HG03575 (cell line): ENCODE measurements around the gene PLEKHA5.
"Not testable (repeated sequence)": the region's sequence is repeated elsewhere in the genome, so short reads cannot be mapped to it uniquely, and the experiment has no call there.

Experiments
- ATAC-seq: cut with Tn5 transposase; IDR thresholded peaks from one replicate; pipeline ENCODE4 v1.9.1; 2021; ENCODE audit not compliant: unreplicated experiment, insufficient number of reproducible peaks, low FRiP score; ENCODE audit errors: extremely low read depth

Gene PLEKHA5

DNA sequence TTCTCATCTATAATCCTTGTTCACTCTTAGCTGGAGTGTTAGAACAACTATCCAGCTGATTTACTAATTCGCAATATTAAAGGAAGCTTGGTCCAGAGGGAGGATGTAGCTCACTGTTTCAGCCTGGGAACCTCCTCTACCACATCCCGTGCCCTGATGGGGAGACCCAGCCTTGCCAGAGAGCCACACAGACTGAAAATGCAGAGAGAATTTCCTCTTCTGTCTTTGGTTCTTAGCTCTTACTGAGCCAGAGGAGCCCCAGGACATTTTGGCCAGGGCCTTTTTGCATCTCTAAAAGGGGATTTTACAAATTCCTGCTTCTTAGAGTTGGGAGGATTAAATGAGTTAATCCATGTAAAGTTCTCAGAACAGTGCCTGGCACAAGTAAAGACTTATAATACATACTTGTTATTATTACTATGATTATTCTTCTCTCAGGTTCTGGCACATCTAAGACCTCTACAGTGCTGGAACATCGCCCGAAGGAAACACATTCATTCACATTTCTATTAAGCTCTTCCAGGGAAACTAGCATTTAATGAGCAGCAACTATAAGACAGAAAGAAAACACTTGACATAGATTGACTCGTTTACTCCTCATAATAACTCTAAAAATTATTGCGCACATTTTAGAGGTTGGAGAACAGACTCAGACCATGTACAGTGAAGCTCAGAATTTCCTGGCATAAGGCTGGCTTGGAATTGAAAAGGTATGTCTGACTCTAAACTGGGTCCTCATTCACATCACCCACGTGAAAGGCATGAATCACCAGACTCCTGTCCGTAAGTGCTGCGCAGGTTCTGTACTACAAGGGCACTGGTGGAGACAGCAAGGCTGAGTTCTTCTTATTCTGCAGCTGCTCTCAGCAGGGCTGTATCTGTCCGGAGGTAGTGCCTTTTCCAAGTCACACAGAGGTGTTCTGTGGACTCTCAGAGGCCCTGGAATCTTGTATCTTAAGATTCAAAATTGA is 282.0 kb downstream of the PLEKHA5 start:
- ATAC-seq: no peak

DNA sequence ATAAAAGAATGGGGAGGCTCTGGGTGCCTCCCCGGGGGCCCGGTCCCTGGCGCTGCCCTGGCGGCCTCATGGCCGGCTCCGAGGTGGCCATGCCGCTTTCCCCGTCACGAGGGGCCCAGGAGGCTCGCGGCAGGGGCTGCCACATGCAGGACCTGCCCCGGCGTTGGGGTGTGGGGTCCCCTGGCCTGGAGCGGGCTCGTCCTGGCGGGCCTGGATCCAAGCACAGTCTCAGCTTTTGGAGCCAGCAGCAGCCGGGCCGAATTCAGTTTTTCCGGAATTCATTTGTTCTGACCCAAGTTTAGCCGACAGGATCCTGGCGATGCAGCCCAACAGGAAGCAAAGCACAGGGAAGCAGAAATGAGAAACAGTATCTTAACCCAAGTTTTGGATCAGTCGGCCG is 283.3 kb downstream of the PLEKHA5 start:
- ATAC-seq: no peak

DNA sequence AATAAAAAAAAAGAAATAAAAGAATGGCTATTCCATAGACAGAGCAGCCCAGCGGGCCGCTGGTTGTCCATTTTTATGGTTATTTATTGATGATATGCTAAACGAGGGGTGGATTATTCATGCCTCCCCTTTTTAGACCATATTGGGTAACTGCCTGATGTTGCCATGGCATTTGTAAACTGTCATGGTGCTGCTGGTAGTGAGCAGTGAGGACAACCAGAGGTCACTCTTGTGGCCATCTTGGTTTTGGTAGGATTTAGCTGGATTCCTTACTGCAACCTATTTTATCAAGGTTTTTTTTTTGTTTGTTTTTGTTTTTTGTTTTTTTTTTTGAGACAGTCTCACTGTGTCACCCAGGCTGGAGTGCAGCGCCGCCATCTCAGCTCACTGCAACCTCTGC is 284.0 kb downstream of the PLEKHA5 start:
- not testable (repeated sequence) for ATAC-seq

DNA sequence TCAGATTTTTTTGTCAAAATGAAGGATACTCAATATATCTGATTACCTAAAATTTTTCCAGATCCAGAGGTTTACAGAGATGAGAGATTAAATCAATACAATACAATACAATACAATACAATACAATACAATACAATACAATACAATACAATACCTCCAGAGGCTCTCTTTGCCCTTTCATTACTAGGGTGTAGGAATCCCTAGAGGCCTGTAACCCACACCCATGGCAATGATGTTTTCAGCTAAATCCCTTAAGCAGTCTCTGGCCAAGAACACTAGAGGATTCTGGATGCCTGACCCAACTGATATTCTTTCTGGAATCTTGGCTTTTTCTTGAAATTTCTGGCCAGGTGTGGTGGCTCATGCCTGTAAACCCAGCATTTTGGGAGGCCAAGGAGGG is 286.0 kb downstream of the PLEKHA5 start:
- ATAC-seq: no peak

DNA sequence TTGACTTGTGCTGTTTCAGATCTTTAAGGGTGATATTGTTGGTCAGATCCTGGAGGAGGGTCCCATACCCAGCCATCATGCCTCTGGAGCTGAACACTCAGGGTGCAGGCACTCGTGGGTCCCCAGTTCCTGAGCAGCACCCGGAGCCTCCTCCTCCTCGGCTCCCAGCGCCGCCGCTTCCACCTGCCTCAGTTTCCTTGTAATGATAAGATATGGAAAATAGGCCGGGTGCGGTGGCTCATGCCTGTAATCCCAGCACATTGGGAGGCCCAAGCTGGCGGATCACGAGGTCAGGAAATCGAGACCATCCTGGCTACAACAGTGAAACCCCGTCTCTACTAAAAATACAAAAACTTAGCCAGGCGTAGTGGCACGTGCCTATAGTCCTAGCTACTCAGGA is 289.6 kb downstream of the PLEKHA5 start:
- no peak for ATAC-seq

DNA sequence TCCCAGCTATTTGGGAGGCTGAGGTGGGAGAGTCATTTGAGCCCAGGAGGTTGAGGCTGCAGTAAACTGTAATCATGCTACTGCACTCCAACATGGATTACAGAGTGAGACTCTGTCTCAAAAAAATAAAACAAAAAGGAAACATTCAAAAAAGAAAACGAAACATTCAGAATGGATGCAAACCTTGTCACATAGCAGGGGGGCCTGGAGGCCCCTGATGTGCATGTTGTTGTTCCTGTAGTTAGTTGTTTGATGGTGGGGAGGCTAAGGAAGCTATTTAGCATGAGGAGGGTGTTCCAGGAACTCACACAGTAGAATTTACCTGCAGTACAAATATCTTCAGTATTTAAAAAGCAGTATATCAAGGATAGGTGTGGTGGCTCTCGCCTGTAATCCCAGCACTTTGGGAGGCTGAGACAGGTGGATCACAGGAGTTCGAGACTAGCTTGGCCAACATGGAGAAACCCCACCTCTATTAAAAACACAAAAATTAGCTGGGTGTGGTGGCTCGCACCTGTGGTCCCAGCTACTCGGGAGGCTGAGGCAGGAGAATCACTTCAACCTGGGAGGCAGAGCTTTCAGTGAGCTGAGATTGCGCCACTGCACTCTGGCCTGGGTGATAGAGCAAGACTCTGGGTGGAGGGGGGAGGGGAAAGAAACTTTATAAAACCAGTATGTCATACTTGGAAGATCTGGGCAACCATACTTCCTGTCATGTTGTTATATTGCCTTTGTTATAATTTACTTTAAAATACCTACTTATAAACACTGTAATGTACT is 292.2 kb downstream of the PLEKHA5 start:
- no peak for ATAC-seq

DNA sequence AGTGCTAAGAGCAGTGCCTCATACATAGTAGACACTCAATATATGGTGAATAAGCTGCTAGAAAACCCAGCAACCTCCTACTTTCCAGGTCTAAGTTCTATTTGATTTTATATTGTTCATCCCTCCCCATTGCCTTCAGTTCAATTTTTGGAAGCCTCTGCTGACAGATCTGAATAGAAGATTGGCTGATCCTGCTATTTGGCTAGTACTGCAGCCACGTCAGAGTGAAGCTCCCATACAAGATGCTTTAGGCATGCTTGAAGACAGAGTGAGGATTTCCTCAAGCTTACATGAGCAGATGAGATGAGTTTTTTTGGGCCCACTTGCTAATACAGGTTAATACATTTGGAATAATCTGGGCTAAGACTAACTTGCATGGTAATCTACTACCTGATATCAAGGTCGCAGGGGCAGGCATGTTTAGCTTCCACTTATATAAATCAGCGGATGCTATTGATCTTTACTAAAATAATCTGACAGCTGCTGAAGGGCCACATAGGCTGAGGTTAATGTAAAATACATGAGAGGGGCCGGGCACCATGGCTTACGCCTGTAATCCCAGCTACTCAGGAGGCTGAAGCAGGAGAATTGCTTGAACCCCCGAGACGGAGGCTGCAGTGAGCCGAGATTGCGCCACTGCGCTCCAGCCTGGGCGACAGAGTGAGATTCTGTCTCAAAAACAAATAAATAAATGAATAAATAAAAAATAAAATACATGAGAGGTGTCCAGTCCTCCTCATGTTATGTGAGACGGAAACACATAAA is 293.8 kb downstream of the PLEKHA5 start:
- ATAC-seq: no peak
